Activated naive CD4-positive, alpha-beta T cell treated with anti-CD3 and anti-CD28 coated beads, Interleukin-2, amount 50 U/mL, for 24 hours (primary cell): Measurements from ENCODE around the gene LUZP1.

ENCODE experiments used
- H3K27ac Mint-ChIP-seq: one replicate; pipeline ENCODE4 v1.8.0; 2021; ENCODE audit warnings: mild to moderate bottlenecking, mixed read lengths
- H3K27me3 Mint-ChIP-seq: one replicate; pipeline ENCODE4 v1.8.0; 2021; ENCODE audit warnings: mixed read lengths
- H3K36me3 Mint-ChIP-seq: one replicate; pipeline ENCODE4 v1.8.0; 2021; ENCODE audit warnings: mixed read lengths
- H3K4me1 Mint-ChIP-seq: one replicate; pipeline ENCODE4 v1.8.0; 2021; ENCODE audit warnings: mixed read lengths
- H3K4me3 Mint-ChIP-seq: one replicate; pipeline ENCODE4 v1.8.0; 2021; ENCODE audit warnings: mild to moderate bottlenecking, mixed read lengths
- H3K9me3 Mint-ChIP-seq: one replicate; pipeline ENCODE4 v1.8.0; 2021; ENCODE audit warnings: mixed read lengths

The LUZP1 gene

GRCh38 chr1:23065385-23065784 lies 103.3 kb downstream of the LUZP1 start:
- Mint-ChIP-seq H3K27me3 (no peaks in the 10 kb centered on the region), H3K9me3 (no peaks in the 10 kb centered on the region), H3K36me3 (peaks cover 19% of the 10 kb centered on the region), H3K27ac (no peak overlapping the region), H3K4me3 (no peak overlapping the region), H3K4me1 (peaks cover 8% of the 10 kb centered on the region)

GRCh38 chr1:23062271-23062670 lies 106.4 kb downstream of the LUZP1 start:
- H3K4me3 Mint-ChIP-seq = no peak overlapping the region
- H3K36me3 Mint-ChIP-seq = peaks cover 19% of the 10 kb centered on the region
- no peaks in the 10 kb centered on the region for H3K9me3 Mint-ChIP-seq
- H3K27ac Mint-ChIP-seq = no peak overlapping the region
- no peaks in the 10 kb centered on the region for H3K27me3 Mint-ChIP-seq
- H3K4me1 Mint-ChIP-seq = peaks cover 8% of the 10 kb centered on the region

GRCh38 chr1:23057301-23057700 lies 111.4 kb downstream of the LUZP1 start:
- H3K4me1 Mint-ChIP-seq = no peaks in the 10 kb centered on the region
- no peaks in the 10 kb centered on the region for H3K9me3 Mint-ChIP-seq
- peaks cover 23% of the 10 kb centered on the region for H3K36me3 Mint-ChIP-seq
- no peak overlapping the region for H3K27ac Mint-ChIP-seq
- no peaks in the 10 kb centered on the region for H3K27me3 Mint-ChIP-seq
- no peak overlapping the region for H3K4me3 Mint-ChIP-seq

- Mint-ChIP-seq H3K4me1 (peaks cover 10% of the 10 kb centered on the region), H3K9me3 (no peaks in the 10 kb centered on the region), H3K27me3 (no peaks in the 10 kb centered on the region), H3K27ac (no peak overlapping the region), H3K36me3 (peaks cover 13% of the 10 kb centered on the region), H3K4me3 (no peak overlapping the region)
These were observed 117.3 kb downstream of the LUZP1 start for GRCh38 chr1:23051290-23051909.

GRCh38 chr1:23050201-23050600 lies 118.5 kb downstream of the LUZP1 start:
- H3K4me1 Mint-ChIP-seq = peaks cover 21% of the 10 kb centered on the region
- no peak overlapping the region for H3K27ac Mint-ChIP-seq
- peaks cover 14% of the 10 kb centered on the region for H3K36me3 Mint-ChIP-seq
- no peak overlapping the region for H3K4me3 Mint-ChIP-seq
- no peaks in the 10 kb centered on the region for H3K9me3 Mint-ChIP-seq
- no peaks in the 10 kb centered on the region for H3K27me3 Mint-ChIP-seq

- no peak overlapping the region for H3K27ac Mint-ChIP-seq
- no peak overlapping the region for H3K4me3 Mint-ChIP-seq
- peaks cover 9% of the 10 kb centered on the region for H3K36me3 Mint-ChIP-seq
These were observed 124.6 kb downstream of the LUZP1 start for GRCh38 chr1:23044035-23044434.

GRCh38 chr1:23040509-23040908 lies 128.1 kb downstream of the LUZP1 start:
- Mint-ChIP-seq H3K27me3 (no peaks in the 10 kb centered on the region), H3K27ac (no peak overlapping the region), H3K36me3 (peaks cover 11% of the 10 kb centered on the region), H3K4me3 (no peak overlapping the region), H3K4me1 (peaks cover 58% of the 10 kb centered on the region), H3K9me3 (no peaks in the 10 kb centered on the region)

More at GRCh38 chr1:23044035-23044434, 124.6 kb downstream of the LUZP1 start:
- Mint-ChIP-seq H3K27me3 (no peaks in the 10 kb centered on the region), H3K9me3 (no peaks in the 10 kb centered on the region), H3K4me1 (peaks cover 54% of the 10 kb centered on the region)

- Mint-ChIP-seq H3K36me3 (peaks cover 13% of the 10 kb centered on the region), H3K9me3 (no peaks in the 10 kb centered on the region), H3K27me3 (no peaks in the 10 kb centered on the region), H3K4me1 (peaks cover 63% of the 10 kb centered on the region), H3K4me3 (no peak overlapping the region), H3K27ac (no peak overlapping the region)
These were observed 129.3 kb downstream of the LUZP1 start for GRCh38 chr1:23039308-23039826.

GRCh38 chr1:23037081-23037740 lies 131.4 kb downstream of the LUZP1 start:
- Mint-ChIP-seq H3K4me1 (peaks cover 66% of the 10 kb centered on the region), H3K27ac (no peak overlapping the region), H3K36me3 (peaks cover 19% of the 10 kb centered on the region), H3K4me3 (no peak overlapping the region), H3K27me3 (no peaks in the 10 kb centered on the region), H3K9me3 (no peaks in the 10 kb centered on the region)

GRCh38 chr1:23035823-23036452 lies 132.7 kb downstream of the LUZP1 start:
- Mint-ChIP-seq H3K4me1 (peaks cover 67% of the 10 kb centered on the region), H3K36me3 (peaks cover 21% of the 10 kb centered on the region), H3K4me3 (no peak overlapping the region), H3K9me3 (no peaks in the 10 kb centered on the region), H3K27me3 (no peaks in the 10 kb centered on the region), H3K27ac (no peak overlapping the region)
